Muscle of leg (tissue), 11 donors: Measurements from ENCODE around the gene MAP7. TPM values are rescaled to one million over a fixed set of nuclear protein-coding genes. Genes with fewer than 3 reads are reported as not detected.

Experiments
- DNase-seq: peaks from one replicate; pipeline ENCODE4 v3.0.0; 2013
- H3K27ac ChIP-seq: one replicate; pipeline ENCODE4 v1.5.1; 2013; ENCODE audit warnings: mild to moderate bottlenecking, low read length, control low read depth
- H3K27me3 ChIP-seq: one replicate; pipeline ENCODE4 v1.6.1; 2013; ENCODE audit warnings: low read length; ENCODE audit not compliant: control insufficient read depth, insufficient read depth
- H3K36me3 ChIP-seq: one replicate; pipeline ENCODE4 v1.6.1; 2013; ENCODE audit warnings: low read length; ENCODE audit not compliant: control insufficient read depth, insufficient read depth
- H3K4me1 ChIP-seq: one replicate; pipeline ENCODE4 v1.6.1; 2013; ENCODE audit warnings: low read length; ENCODE audit not compliant: control insufficient read depth, insufficient read depth
- H3K4me3 ChIP-seq: one replicate; pipeline ENCODE4 v1.5.1; 2013; ENCODE audit warnings: low read length, control low read depth
- H3K9me3 ChIP-seq: replicated peaks from 2 replicates; pipeline ENCODE4 v1.6.1; 2013; ENCODE audit warnings: low read depth, low read length; ENCODE audit not compliant: control insufficient read depth
- WGBS: methylation state at CpG from one replicate; pipeline ENCODE4 v1.1.5; 2013; ENCODE audit warnings: missing lambda C conversion rate; ENCODE audit not compliant: insufficient coverage; 5-methylcytosine and 5-hydroxymethylcytosine counted together
- polyA plus RNA-seq, 8 donors: library from polyadenylated mRNA; unstranded; fragments of 120-200 nt; gene quantifications; one replicate each; pipeline versions ENCODE4 v1.2.1 to v1.2.3, GENCODE V29; 2013; ENCODE audit warnings: inconsistent platforms in 1 of 8, low replicate concordance in 1 of 8; ENCODE audit not compliant: insufficient read length in 8 of 8, insufficient read depth in 1 of 8
- total RNA-seq: library from RNA; stranded (reverse); fragments of 120-200 nt; gene quantifications from one replicate; pipeline ENCODE4 v1.2.4, GENCODE V29; 2013

Gene MAP7
- total and polyA plus RNA-seq, 9 donors: 0.14 to 1.9 (median 0.48) TPM

DNA sequence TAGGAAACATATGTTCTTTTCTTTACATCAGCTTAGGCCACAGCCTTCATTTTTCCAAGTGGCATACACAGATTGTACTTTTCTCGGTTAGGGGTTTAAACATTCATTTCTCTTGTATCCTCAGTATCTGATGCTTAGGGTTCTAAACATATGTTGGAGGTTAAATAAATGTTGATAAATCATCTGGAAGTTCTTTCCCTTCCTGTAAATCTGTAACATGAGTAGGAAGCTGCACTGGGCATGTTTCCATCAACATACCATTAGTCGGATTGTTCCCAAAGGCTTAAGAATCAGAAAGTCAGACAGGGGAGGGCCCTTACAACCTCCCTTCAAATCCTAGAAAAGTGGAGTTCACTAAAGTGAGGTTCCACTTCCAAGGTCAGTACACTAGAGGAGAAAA is 205.8 kb downstream of the MAP7 start:
- no CpG with 5 or more reads among the region's 2 CpGs for WGBS
- no peaks in the 10 kb centered on the region for H3K4me1 ChIP-seq
- peak; percentile 71 for DNase-seq
- H3K36me3 ChIP-seq: no peaks in the 10 kb centered on the region
- no peaks in the 10 kb centered on the region for H3K27me3 ChIP-seq
- no peak overlapping the region for H3K4me3 ChIP-seq
- H3K27ac ChIP-seq: no peak overlapping the region
- no peaks in the 10 kb centered on the region for H3K9me3 ChIP-seq

- Histone ChIP-seq H3K9me3 (no peaks in the 10 kb centered on the region), H3K27me3 (no peaks in the 10 kb centered on the region), H3K27ac (no peak overlapping the region), H3K4me1 (no peaks in the 10 kb centered on the region), H3K36me3 (no peaks in the 10 kb centered on the region), H3K4me3 (no peak overlapping the region)
- no peak for DNase-seq
- WGBS: no CpG with 5 or more reads among the region's 1 CpG
These were observed 206.5 kb downstream of the MAP7 start for GRCh38 chr6:136343700-136344099.

GRCh38 chr6:136343275-136343674 is 206.9 kb downstream of the MAP7 start:
- WGBS: no CpG with 5 or more reads among the region's 2 CpGs
- no peak for DNase-seq

GRCh38 chr6:136341967-136342366 is 208.3 kb downstream of the MAP7 start:
- no peaks in the 10 kb centered on the region for H3K4me1 ChIP-seq
- no peak for DNase-seq
- no peaks in the 10 kb centered on the region for H3K9me3 ChIP-seq
- no CpG with 5 or more reads among the region's 3 CpGs for WGBS
- H3K27ac ChIP-seq: no peak overlapping the region
- H3K27me3 ChIP-seq: no peaks in the 10 kb centered on the region
- no peaks in the 10 kb centered on the region for H3K36me3 ChIP-seq
- no peak overlapping the region for H3K4me3 ChIP-seq

More at GRCh38 chr6:136343275-136343674, 206.9 kb downstream of the MAP7 start:
- Histone ChIP-seq H3K27me3 (no peaks in the 10 kb centered on the region), H3K4me1 (no peaks in the 10 kb centered on the region), H3K9me3 (no peaks in the 10 kb centered on the region), H3K36me3 (no peaks in the 10 kb centered on the region), H3K27ac (no peak overlapping the region), H3K4me3 (no peak overlapping the region)

DNA sequence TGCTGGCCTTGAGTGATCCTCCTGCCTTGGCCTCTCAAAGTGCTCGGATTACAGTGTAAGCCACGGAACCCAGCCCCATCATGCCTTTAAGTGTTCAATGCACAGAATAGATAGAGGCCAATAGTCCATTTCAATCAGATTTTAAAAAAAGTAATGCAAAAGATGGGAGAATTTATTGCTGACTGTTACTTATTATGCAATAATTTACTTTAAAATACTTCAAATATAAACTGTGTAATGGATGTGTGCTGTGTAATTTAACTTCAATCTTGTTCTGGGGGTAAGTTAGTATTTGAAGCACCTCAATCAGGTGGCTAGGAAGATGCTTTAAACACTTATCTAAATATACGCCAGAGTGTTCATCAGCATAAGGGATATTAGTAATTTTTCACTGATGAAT is 208.9 kb downstream of the MAP7 start:
- H3K9me3 ChIP-seq: no peaks in the 10 kb centered on the region
- H3K4me1 ChIP-seq: no peaks in the 10 kb centered on the region
- no peak overlapping the region for H3K27ac ChIP-seq
- WGBS: no CpG with 5 or more reads among the region's 3 CpGs
- H3K36me3 ChIP-seq: no peaks in the 10 kb centered on the region
- no peak for DNase-seq
- H3K4me3 ChIP-seq: no peak overlapping the region
- H3K27me3 ChIP-seq: no peaks in the 10 kb centered on the region

DNA sequence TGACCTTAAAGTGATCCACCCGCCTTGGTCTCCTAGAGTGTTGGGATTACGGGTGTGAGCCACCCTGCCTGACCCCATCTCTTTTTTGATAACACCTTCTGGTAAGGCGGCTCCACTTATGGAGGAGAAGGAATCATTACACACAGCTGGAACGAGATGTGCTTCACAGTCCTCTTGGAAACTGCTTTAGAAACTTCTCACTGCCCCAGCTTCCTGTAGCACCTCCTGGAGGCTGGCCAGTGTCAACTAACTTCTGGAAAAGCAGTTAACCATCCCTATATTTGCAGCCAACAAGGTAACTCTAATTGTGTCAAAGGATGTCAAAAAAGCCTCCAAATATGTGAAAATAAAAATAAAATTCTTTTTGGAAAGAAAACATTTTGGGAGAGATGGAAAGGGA is 211.7 kb downstream of the MAP7 start:
- H3K9me3 ChIP-seq: no peaks in the 10 kb centered on the region
- no peak overlapping the region for H3K27ac ChIP-seq
- no peak for DNase-seq
- no peaks in the 10 kb centered on the region for H3K27me3 ChIP-seq
- H3K36me3 ChIP-seq: no peaks in the 10 kb centered on the region
- WGBS: no CpG with 5 or more reads among the region's 4 CpGs
- no peak overlapping the region for H3K4me3 ChIP-seq
- peaks cover 3% of the 10 kb centered on the region for H3K4me1 ChIP-seq

- Histone ChIP-seq H3K36me3 (no peaks in the 10 kb centered on the region), H3K27me3 (no peaks in the 10 kb centered on the region), H3K9me3 (no peaks in the 10 kb centered on the region), H3K4me1 (peaks cover 3% of the 10 kb centered on the region), H3K4me3 (no peak overlapping the region), H3K27ac (no peak overlapping the region)
- WGBS: 85% methylated on average over 3 of the region's 3 CpGs
- no peak for DNase-seq
These were observed 212.6 kb downstream of the MAP7 start for GRCh38 chr6:136337606-136338005.

DNA sequence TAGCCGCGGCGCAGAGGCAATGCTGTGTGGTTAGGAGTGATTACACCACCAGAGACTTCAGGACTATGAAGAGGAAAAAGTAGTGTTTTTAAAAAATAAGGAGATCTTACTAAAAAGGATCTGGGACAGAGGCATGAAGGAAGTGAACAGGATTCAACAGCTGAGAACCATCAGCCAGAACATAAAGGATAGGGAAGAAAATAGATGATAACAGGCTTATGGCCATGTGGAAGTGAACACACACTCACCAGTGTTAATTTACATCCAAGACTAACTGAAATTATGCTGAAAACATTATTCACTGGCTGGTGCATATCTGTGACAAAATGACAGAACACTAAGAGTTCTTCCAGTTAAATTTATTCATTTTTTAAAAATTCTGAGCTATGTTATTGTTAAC is 213.1 kb downstream of the MAP7 start:
- DNase-seq: no peak
- Histone ChIP-seq H3K36me3 (no peaks in the 10 kb centered on the region), H3K27me3 (no peaks in the 10 kb centered on the region), H3K4me3 (no peak overlapping the region), H3K9me3 (no peaks in the 10 kb centered on the region), H3K4me1 (peaks cover 3% of the 10 kb centered on the region), H3K27ac (no peak overlapping the region)
- WGBS: 89% methylated on average over 3 of the region's 3 CpGs

DNA sequence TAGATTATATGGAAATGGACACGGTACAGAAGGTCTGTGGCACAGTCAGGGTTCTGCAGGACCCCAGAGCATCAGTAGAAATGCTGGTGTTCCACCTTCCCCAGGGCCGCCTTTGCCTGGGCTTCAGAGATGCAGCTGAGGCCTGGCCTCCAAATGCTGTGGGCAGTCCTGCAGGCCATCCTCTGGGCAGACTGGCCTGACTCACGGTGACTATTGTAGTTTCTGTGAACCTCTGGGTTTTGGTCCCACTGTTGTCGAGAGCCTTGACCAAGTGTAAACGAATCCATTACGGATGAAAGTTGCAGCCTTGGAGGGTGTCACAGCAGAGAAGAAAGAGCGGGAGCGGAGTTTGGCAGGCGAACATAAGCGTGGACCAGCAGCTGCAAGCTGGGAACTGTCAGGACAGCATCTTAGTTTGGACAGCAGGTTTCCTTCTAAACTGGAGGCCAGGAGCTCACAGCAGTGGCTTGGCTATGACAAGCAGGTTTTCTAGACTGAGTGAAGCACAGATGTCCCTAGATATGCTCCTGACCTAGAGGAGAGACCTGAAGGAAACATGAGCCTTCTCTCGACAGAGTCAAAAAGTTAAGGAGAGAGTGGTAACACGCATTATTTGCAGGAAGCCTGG is 214.4 kb downstream of the MAP7 start:
- H3K4me1 ChIP-seq: peaks cover 3% of the 10 kb centered on the region
- no peak overlapping the region for H3K27ac ChIP-seq
- no peaks in the 10 kb centered on the region for H3K36me3 ChIP-seq
- no peaks in the 10 kb centered on the region for H3K9me3 ChIP-seq
- no peaks in the 10 kb centered on the region for H3K27me3 ChIP-seq
- no peak overlapping the region for H3K4me3 ChIP-seq
- 64% methylated on average over 9 of the region's 12 CpGs for WGBS
- peak; percentile 65 for DNase-seq

DNA sequence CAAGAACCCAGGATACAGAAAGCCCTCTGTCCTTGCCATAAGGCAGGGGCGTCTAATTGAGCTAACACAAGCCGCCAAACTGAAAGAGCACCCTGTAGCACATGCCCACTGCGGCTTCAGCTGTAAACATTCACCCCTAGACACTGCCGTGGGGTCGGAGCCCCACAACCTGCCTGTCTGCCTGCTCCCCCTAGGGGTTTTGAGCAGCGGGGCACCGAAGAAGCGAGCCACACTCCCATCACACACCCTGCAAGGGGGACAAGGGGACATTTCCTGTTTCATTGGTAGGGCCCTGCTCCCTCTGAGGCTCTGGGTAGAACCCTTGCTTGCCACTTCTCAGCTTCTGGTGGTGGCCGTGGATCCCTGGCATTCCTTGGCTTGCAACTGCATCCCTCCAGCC is 215.4 kb downstream of the MAP7 start:
- Histone ChIP-seq H3K4me1 (peaks cover 3% of the 10 kb centered on the region), H3K27me3 (no peaks in the 10 kb centered on the region), H3K4me3 (no peak overlapping the region), H3K9me3 (no peaks in the 10 kb centered on the region), H3K27ac (no peak overlapping the region), H3K36me3 (no peaks in the 10 kb centered on the region)
- no peak for DNase-seq
- whole genome bisulfite sequencing: 66% methylated on average over 6 of the region's 9 CpGs

DNA sequence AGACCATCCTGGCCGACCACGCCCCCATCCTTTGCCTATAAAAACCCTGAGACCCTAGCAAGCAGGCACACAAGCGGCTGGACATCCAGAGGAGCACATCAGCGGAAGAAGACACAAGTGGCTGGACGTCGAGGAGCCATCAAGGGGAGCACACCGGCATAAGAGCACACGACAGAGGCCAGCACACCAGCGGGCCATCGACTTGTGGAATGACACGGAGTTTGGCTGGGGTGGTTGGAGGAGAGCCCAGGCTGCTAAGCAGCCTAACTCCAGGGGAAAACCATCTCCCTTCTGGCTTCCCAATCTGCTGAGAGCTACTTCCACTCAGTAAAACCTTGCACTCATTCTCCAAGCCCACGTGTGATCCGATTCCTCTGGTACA is 215.8 kb downstream of the MAP7 start:
- Histone ChIP-seq H3K27ac (no peak overlapping the region), H3K27me3 (no peaks in the 10 kb centered on the region), H3K4me3 (no peak overlapping the region), H3K36me3 (no peaks in the 10 kb centered on the region), H3K4me1 (peaks cover 3% of the 10 kb centered on the region), H3K9me3 (no peaks in the 10 kb centered on the region)
- 76% methylated on average over 4 of the region's 13 CpGs for WGBS
- DNase-seq: no peak
